SKM-1 treated with dmso at 0.1 percent for 144 hours (cell line): ENCODE results near the gene SCN5A.

ENCODE experiments used
- DNase-seq: peaks from one replicate; lab custom pipeline; 2025; ENCODE audit not compliant: unreplicated experiment; lab: John Stamatoyannopoulos, UW

SCN5A gene

GRCh38 chr3:38545983-38546382 is 103.5 kb downstream of the SCN5A start:
- DNase-seq: no peak

GRCh38 chr3:38545550-38545949 is 103.9 kb downstream of the SCN5A start:
- DNase-seq: no peak

- DNase-seq: no peak
These were observed 104.6 kb downstream of the SCN5A start for GRCh38 chr3:38544926-38545325.

- no peak for DNase-seq
These were observed 105.9 kb downstream of the SCN5A start for GRCh38 chr3:38543586-38543985.

- no peak for DNase-seq
These were observed 106.8 kb downstream of the SCN5A start for GRCh38 chr3:38542401-38543298.

GRCh38 chr3:38541806-38542205 is 107.7 kb downstream of the SCN5A start:
- DNase-seq: no peak

GRCh38 chr3:38538773-38539353 is 110.6 kb downstream of the SCN5A start:
- no peak for DNase-seq

- DNase-seq: no peak
These were observed 112.8 kb downstream of the SCN5A start for GRCh38 chr3:38536671-38537070.

- DNase-seq: no peak
These were observed 114.9 kb downstream of the SCN5A start for GRCh38 chr3:38534604-38535003.

- DNase-seq: no peak
These were observed 115.3 kb downstream of the SCN5A start for GRCh38 chr3:38534180-38534579.

- DNase-seq: no peak
These were observed 116.1 kb downstream of the SCN5A start for GRCh38 chr3:38533285-38533976.

GRCh38 chr3:38532529-38532928 is 117.0 kb downstream of the SCN5A start:
- DNase-seq: no peak

- DNase-seq: no peak
These were observed 121.0 kb downstream of the SCN5A start for GRCh38 chr3:38528457-38528856.

GRCh38 chr3:38526792-38527191 is 122.7 kb downstream of the SCN5A start:
- no peak for DNase-seq

- no peak for DNase-seq
These were observed 125.2 kb downstream of the SCN5A start for GRCh38 chr3:38524141-38524739.

- DNase-seq: no peak
These were observed 127.5 kb downstream of the SCN5A start for GRCh38 chr3:38522002-38522401.

- peak; percentile 57 for DNase-seq
These were observed 128.0 kb downstream of the SCN5A start for GRCh38 chr3:38521391-38521987.

- no peak for DNase-seq
These were observed 129.8 kb downstream of the SCN5A start for GRCh38 chr3:38519651-38520050.

GRCh38 chr3:38519000-38519399 is 130.5 kb downstream of the SCN5A start:
- no peak for DNase-seq

GRCh38 chr3:38516669-38517068 is 132.8 kb downstream of the SCN5A start:
- no peak for DNase-seq

- no peak for DNase-seq
These were observed 134.1 kb downstream of the SCN5A start for GRCh38 chr3:38515367-38515766.
